Measurements from ENCODE around the gene SLC13A5.

GRCh38 chr17:6699997-6700947, 12.9 kb downstream of the SLC13A5 start:
- TF ChIP-seq CTCF (conservative IDR thresholded peaks at IDR 0.05; ENCODE audit: low read depth, low read length) (no peak), EZH2 (IDR thresholded peaks at IDR 0.05; ENCODE audit: low read length, unreplicated experiment) (no peak)

Measured in PC-3 (cell line).